ENCODE results near the gene PEX5. TPM values are rescaled to one million over a fixed set of nuclear protein-coding genes. Genes with fewer than 3 reads are reported as not detected.
"Not testable (repeated sequence)": the region's sequence is repeated elsewhere in the genome, so short reads cannot be mapped to it uniquely, and the experiment has no call there.

Gene PEX5
- total and polyA plus RNA-seq, 11 donors = 9.7 to 45.9 (median 29.9) TPM

DNA sequence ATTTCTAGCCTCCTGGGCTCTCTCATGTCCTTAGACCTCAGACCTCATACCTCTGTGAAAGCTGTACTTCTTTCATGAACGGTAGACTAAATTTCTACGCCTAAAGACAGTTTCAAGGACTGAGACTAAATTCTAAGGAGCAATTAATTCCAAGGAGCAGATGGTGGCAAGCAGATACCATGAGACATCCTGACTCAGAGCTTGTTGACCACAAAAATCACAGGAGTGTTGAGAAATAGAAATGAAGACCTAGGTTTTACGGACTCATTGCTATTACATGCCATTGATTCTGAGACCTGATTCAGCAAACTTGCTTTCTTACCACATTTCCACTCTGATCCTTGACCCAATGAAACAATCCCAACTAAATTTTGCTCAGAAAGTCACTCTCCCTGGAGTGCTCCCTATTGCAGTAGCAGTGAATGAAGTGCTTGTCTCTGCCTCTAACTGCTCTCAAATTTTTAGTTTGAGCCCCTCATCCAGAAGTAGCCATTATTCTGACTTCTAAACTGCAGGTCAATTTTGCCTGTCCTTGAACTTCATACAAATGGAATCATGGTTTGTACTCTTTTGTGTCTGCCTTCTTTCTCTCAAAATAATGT is 52.0 kb downstream of the PEX5 start:
- TF ChIP-seq, protein P1, sequence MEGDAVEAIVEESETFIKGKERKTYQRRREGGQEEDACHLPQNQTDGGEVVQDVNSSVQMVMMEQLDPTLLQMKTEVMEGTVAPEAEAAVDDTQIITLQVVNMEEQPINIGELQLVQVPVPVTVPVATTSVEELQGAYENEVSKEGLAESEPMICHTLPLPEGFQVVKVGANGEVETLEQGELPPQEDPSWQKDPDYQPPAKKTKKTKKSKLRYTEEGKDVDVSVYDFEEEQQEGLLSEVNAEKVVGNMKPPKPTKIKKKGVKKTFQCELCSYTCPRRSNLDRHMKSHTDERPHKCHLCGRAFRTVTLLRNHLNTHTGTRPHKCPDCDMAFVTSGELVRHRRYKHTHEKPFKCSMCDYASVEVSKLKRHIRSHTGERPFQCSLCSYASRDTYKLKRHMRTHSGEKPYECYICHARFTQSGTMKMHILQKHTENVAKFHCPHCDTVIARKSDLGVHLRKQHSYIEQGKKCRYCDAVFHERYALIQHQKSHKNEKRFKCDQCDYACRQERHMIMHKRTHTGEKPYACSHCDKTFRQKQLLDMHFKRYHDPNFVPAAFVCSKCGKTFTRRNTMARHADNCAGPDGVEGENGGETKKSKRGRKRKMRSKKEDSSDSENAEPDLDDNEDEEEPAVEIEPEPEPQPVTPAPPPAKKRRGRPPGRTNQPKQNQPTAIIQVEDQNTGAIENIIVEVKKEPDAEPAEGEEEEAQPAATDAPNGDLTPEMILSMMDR (IDR thresholded peaks at IDR 0.05) = no peak
- H3K4me3 ChIP-seq = no peak overlapping the region
- no peak overlapping the region for H3K27ac ChIP-seq
- DNase-seq (no peak), ATAC-seq (no peak)
- intact Hi-C loops (cut with DNase I) = no loop called here
- H3K27me3 ChIP-seq = no peaks in the 10 kb centered on the region
- WGBS, 4 donors = 82 to 91% (median 88%) methylated on average over 3 of the region's 3 CpGs
- no peaks in the 10 kb centered on the region for H3K36me3 ChIP-seq
- H3K9me3 ChIP-seq = peaks cover 0 to 19% (median 0%) of the 10 kb centered on the region in 12 donors
- no peaks in the 10 kb centered on the region for H3K4me1 ChIP-seq

DNA sequence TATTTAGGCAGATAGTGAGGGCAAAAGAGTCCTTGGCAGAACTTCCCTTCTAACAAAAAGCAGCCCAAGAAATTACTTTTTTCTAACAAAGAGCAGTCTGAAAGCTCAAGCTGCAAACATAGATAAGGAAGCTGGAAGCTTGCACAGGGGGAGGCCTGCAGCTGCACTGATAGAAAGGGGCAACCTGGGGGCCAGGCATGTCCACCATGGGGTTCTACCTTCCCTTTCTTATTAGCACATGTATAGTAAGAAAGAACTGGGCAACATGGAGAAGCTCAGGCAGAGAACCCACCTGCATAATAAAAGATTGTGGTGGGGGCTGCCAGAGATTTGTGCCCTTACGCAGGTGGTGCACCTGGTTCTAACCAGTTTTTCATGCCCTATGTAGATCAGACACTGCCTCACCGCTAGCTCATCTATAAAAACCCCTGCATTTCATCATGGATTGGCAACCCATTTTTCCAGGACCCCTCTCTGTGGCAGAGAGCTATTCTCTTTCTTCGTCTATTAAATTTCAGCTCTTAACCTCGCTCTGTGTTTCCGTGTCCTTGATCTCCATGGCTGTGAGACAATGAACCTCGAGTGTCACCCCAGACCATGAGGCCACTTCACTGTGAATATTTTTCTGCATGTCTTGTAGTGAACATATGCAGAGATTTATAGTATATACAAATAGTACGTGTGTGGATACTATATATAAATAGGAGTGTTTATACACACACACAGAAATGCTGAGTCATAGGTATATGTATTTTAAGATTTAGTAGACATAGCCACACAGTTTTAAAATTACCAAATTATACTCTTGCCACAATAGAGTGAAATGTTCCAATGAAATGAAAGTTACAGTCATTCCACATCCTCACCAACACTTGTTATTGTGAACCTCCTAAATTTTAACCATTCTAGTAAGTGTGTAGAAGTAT is 53.0 kb downstream of the PEX5 start:
- WGBS, 4 donors = 68 to 84% (median 74%) methylated on average over 7 of the region's 7 CpGs
- intact Hi-C loops (cut with DNase I) = no loop called here
- DNase-seq (no peak), ATAC-seq (no peak)
- H3K4me1 ChIP-seq = no peaks in the 10 kb centered on the region
- TF ChIP-seq, protein P1 (IDR thresholded peaks at IDR 0.05) = no peak
- TF ChIP-seq POLR2A (IDR thresholded peaks at IDR 0.05) = no peak
- no peak overlapping the region for H3K27ac ChIP-seq
- no peaks in the 10 kb centered on the region for H3K36me3 ChIP-seq
- peaks cover 0 to 20% (median 0%) of the 10 kb centered on the region in 12 donors for H3K9me3 ChIP-seq
- H3K27me3 ChIP-seq = no peaks in the 10 kb centered on the region
- H3K4me3 ChIP-seq = no peak overlapping the region

DNA sequence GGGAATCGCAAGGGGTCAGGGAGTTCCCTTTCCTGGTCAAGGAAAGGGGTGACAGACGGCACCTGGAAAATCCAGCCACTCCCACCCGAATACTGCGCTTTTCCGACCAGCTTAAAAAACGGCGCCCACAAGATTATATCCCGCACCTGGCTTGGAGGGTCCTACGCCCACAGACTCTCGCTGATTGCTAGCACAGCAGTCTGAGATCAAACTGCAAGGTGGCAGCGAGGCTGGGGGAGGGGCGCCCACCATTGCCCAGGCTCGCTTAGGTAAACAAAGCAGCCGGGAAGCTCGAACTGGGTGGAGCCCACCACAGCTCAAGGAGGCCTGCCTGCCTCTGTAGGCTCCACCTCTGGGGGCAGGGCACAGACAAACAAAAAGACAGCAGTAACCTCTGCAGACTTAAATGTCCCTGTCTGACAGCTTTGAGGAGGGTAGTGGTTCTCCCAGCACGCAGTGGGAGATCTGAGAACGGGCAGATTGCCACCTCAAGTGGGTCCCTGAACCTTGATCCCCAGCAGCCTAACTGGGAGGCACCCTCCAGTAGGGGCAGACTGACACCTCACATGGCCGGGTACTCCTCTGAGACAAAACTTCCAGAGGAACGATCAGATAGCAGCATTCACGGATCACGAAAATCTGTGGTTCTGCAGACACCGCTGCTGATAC is 62.0 kb downstream of the PEX5 start:
- H3K9me3 ChIP-seq = peaks cover 0 to 16% (median 4%) of the 10 kb centered on the region in 12 donors
- WGBS, 4 donors = 79 to 94% (median 87%) methylated on average over 13 to 20 of the region's 22 CpGs
- H3K36me3 ChIP-seq; H3K4me1 ChIP-seq; ATAC-seq; H3K27ac ChIP-seq; H3K4me3 ChIP-seq; intact Hi-C loops (cut with DNase I); DNase-seq; H3K27me3 ChIP-seq: not testable (repeated sequence)

DNA sequence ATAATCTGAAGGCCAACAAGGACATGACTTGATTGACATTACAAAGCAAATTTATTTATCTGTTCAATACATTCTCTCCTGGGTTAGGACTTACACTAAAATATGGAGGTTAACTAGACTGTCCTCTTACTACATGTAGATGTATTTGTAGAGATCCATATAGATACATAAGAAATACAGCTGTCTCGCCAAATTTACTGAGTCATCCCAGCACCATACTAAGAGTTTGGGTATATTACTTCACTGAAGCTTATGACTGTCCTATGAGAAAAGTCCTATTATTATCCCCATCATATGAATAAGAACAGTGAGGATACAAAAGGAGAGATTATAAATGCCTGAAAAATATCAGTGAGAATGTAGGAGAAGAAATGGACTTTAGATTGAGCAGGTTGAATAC is 69.6 kb downstream of the PEX5 start:
- DNase-seq (no peak), ATAC-seq (no peak)
- Histone ChIP-seq H3K27ac (no peak overlapping the region), H3K27me3 (peaks cover 0 to 3% (median 0%) of the 10 kb centered on the region in 9 donors), H3K4me3 (no peak overlapping the region), H3K9me3 (peaks cover 0 to 4% (median 0%) of the 10 kb centered on the region in 12 donors), H3K36me3 (no peaks in the 10 kb centered on the region), H3K4me1 (no peaks in the 10 kb centered on the region)
- 81 to 92% (median 88%) methylated on average over 1 of the region's 1 CpG for WGBS, 4 donors
- intact Hi-C loops (cut with DNase I) = no loop called here
- no peak for TF ChIP-seq POLR2A (IDR thresholded peaks at IDR 0.05)
- TF ChIP-seq, protein P1 (IDR thresholded peaks at IDR 0.05) = no peak

Other genes with a start within 250 kb of the PEX5 start
- gene RNU7-1, start 245.9 kb upstream of the PEX5 start, total RNA-seq = not detected
- gene RNU7-1, start 245.9 kb upstream of the PEX5 start, polyA plus RNA-seq = not detected
- 100 to 1,000 TPM; 108 to 394 (median 167) TPM for gene C12orf57, start 245.7 kb upstream of the PEX5 start, total RNA-seq
- gene C12orf57, start 245.7 kb upstream of the PEX5 start, polyA plus RNA-seq = 100 to 1,000 TPM; 258 to 460 TPM
- gene PTPN6, start 238.3 kb upstream of the PEX5 start, total RNA-seq = 10 to 100 TPM in 2 of 9 donors, 1 to 10 TPM in 7; 3.5 to 63.2 (median 5.9) TPM
- 1 to 10 TPM; 6.6 to 6.7 TPM for gene PTPN6, start 238.3 kb upstream of the PEX5 start, polyA plus RNA-seq
- gene PHB2, start 219.0 kb upstream of the PEX5 start, total RNA-seq = 100 to 1,000 TPM; 128 to 189 (median 152) TPM
- 100 to 1,000 TPM; 112 to 192 TPM for gene PHB2, start 219.0 kb upstream of the PEX5 start, polyA plus RNA-seq
- 10 to 100 TPM; 24.2 to 43.1 (median 35.9) TPM for gene EMG1, start 218.8 kb upstream of the PEX5 start, total RNA-seq
- gene EMG1, start 218.8 kb upstream of the PEX5 start, polyA plus RNA-seq = 10 to 100 TPM; 23.0 to 38.2 TPM
- 10 to 100 TPM; 19.9 to 66.3 (median 46.8) TPM for gene LPCAT3, start 171.2 kb upstream of the PEX5 start, total RNA-seq
- gene LPCAT3, start 171.2 kb upstream of the PEX5 start, polyA plus RNA-seq = 10 to 100 TPM; 26.9 to 43.4 TPM
- 100 to 1,000 TPM in 2 of 9 donors, 10 to 100 TPM in 7; 31.9 to 247 (median 74.2) TPM for gene C1S, start 129.0 kb upstream of the PEX5 start, total RNA-seq
- gene C1S, start 129.0 kb upstream of the PEX5 start, polyA plus RNA-seq = 10 to 100 TPM; 30.1 to 36.4 TPM
- 100 to 1,000 TPM in 5 of 9 donors, 10 to 100 TPM in 4; 42.6 to 343 (median 107) TPM for gene C1R, start 97.2 kb upstream of the PEX5 start, total RNA-seq
- 10 to 100 TPM; 49.1 to 98.5 TPM for gene C1R, start 97.2 kb upstream of the PEX5 start, polyA plus RNA-seq
- 10 to 100 TPM in 3 of 9 donors, 1 to 10 TPM in 6; 5.4 to 27.1 (median 7.9) TPM for gene C1RL, start 80.5 kb upstream of the PEX5 start, total RNA-seq
- gene C1RL, start 80.5 kb upstream of the PEX5 start, polyA plus RNA-seq = 1 to 10 TPM; 7.9 to 9.8 TPM
- gene RBP5, start 60.8 kb upstream of the PEX5 start, total RNA-seq = 1 to 10 TPM in 1 of 9 donors, under 1 TPM in 1, not detected in 7; 0.86 to 2.1 TPM
- gene RBP5, start 60.8 kb upstream of the PEX5 start, polyA plus RNA-seq = under 1 TPM; 0.34 to 0.94 TPM
- gene CLSTN3, start 59.3 kb upstream of the PEX5 start, total RNA-seq = 10 to 100 TPM in 2 of 9 donors, 1 to 10 TPM in 7; 3.3 to 18.7 (median 4.1) TPM
- 1 to 10 TPM; 3.1 to 4.2 TPM for gene CLSTN3, start 59.3 kb upstream of the PEX5 start, polyA plus RNA-seq
- gene ACSM4, start 114.4 kb downstream of the PEX5 start, total RNA-seq = not detected
- gene ACSM4, start 114.4 kb downstream of the PEX5 start, polyA plus RNA-seq = not detected

All from heart left ventricle (tissue), 16 donors.